ENCODE data around the gene OSBPL5. TPM values are rescaled to one million over a fixed set of nuclear protein-coding genes. Genes with fewer than 3 reads are reported as not detected.

Gene OSBPL5
- total RNA-seq, 1 experiment from 2014 or later, result 16.1 TPM

DNA sequence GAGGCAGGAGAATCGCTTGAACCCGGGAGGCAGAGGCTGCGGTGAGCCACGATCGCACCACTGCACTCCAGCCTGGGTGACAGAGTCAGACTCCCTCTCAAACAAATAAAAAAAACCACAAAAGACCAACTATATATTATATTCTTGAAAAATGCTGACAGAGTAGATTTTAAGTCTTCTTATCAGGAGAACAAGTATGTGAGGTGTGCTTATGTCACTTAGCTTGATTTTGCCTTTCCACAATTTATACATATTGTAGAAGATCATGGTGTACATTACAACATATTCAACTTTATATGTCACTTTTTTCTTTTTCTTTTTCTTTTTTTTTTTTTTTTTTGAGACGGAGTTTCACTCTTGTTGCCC is 83.7 kb downstream of the OSBPL5 start:
- H3T11ph ChIP-seq (ENCODE audit: low read length), result no peak overlapping the region
- H3K79me2 ChIP-seq (ENCODE audit: insufficient read depth, low read length), result no peaks in the 10 kb centered on the region
- Mint-ChIP-seq H3K27me3 (ENCODE audit: low read depth) (peaks cover 12% of the 10 kb centered on the region), H3K9me3 (peaks cover 0 to 3% of the 10 kb centered on the region in 2 experiments; a peak in 2 of 5 replicates), H3K27ac (no peak overlapping the region), H3K36me3 (ENCODE audit: insufficient read depth in 1 of 3, low read depth in 3 of 3) (no peaks in the 10 kb centered on the region), H3K4me1 (peaks cover 0 to 2% of the 10 kb centered on the region in 2 experiments; a peak in 1 of 4 replicates), H3K4me3 (no peak overlapping the region)
- no peak overlapping the region for H2BK120ac ChIP-seq (ENCODE audit: low read depth, low read length, poor library complexity, severe bottlenecking)
- H3K23me2 ChIP-seq (ENCODE audit: insufficient read length, low read depth, low read length, poor library complexity, severe bottlenecking), result no peaks in the 10 kb centered on the region
- H3K27ac ChIP-seq (ENCODE audit: insufficient read length, low read depth, low read length), result no peak overlapping the region
- H3K79me1 ChIP-seq (ENCODE audit: insufficient read depth, low read depth, low read length, poor library complexity, severe bottlenecking), result no peaks in the 10 kb centered on the region
- TF ChIP-seq, protein P1, sequence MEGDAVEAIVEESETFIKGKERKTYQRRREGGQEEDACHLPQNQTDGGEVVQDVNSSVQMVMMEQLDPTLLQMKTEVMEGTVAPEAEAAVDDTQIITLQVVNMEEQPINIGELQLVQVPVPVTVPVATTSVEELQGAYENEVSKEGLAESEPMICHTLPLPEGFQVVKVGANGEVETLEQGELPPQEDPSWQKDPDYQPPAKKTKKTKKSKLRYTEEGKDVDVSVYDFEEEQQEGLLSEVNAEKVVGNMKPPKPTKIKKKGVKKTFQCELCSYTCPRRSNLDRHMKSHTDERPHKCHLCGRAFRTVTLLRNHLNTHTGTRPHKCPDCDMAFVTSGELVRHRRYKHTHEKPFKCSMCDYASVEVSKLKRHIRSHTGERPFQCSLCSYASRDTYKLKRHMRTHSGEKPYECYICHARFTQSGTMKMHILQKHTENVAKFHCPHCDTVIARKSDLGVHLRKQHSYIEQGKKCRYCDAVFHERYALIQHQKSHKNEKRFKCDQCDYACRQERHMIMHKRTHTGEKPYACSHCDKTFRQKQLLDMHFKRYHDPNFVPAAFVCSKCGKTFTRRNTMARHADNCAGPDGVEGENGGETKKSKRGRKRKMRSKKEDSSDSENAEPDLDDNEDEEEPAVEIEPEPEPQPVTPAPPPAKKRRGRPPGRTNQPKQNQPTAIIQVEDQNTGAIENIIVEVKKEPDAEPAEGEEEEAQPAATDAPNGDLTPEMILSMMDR (conservative IDR thresholded peaks at IDR 0.05), result no peak
- no peak overlapping the region for H2AK5ac ChIP-seq (ENCODE audit: insufficient read length, low read length)
- no peak overlapping the region for H3K4ac ChIP-seq (ENCODE audit: low read depth, low read length)
- H3K4me2 ChIP-seq (ENCODE audit: insufficient read depth, insufficient read length, low read length), result no peak overlapping the region
- no peak overlapping the region for H3K18ac ChIP-seq (ENCODE audit: insufficient read length, low read depth, low read length)
- H2BK20ac ChIP-seq (ENCODE audit: low read depth, low read length, poor library complexity, severe bottlenecking), result no peak overlapping the region
- H4K5ac ChIP-seq (ENCODE audit: insufficient read length, low read depth, low read length), result no peak overlapping the region
- DNase-seq, result no peak
- H4K91ac ChIP-seq (ENCODE audit: insufficient read length, low read depth, low read length), result no peak overlapping the region
- no peak overlapping the region for H3K23ac ChIP-seq (ENCODE audit: insufficient read length, low read depth, low read length)
- H2BK5ac ChIP-seq (ENCODE audit: insufficient read length, low read length), result no peak overlapping the region
- WGBS (ENCODE audit: extremely low coverage, insufficient read length, low lambda C conversion rate), result no CpG with 5 or more reads among the region's 6 CpGs
- H3K27me3 ChIP-seq (ENCODE audit: insufficient read depth, low read length), result no peaks in the 10 kb centered on the region
- H3K56ac ChIP-seq (ENCODE audit: insufficient read length, low read depth, low read length), result no peak overlapping the region
- no peak overlapping the region for H2BK15ac ChIP-seq (ENCODE audit: low read depth, low read length)
- H4K8ac ChIP-seq (replicated peaks; ENCODE audit: insufficient read length, low read depth, low read length), result no peak overlapping the region
- no peak overlapping the region for H3K14ac ChIP-seq (ENCODE audit: insufficient read depth, low read length)
- H2BK12ac ChIP-seq (ENCODE audit: insufficient read length, low read depth, low read length), result no peak overlapping the region
- H3K4me1 ChIP-seq (ENCODE audit: insufficient read depth, low read length), result no peaks in the 10 kb centered on the region
- H4K20me1 ChIP-seq (ENCODE audit: control insufficient read depth, insufficient read depth, insufficient read length), result no peaks in the 10 kb centered on the region
- no peaks in the 10 kb centered on the region for H3K9me3 ChIP-seq (ENCODE audit: control insufficient read depth, low read depth, low read length)
- H3K9ac ChIP-seq (ENCODE audit: extremely low read depth, insufficient read length, low read length), result no peak overlapping the region
- H2AFZ ChIP-seq (ENCODE audit: low read length), result no peak overlapping the region
